NCI-H1417 (cell line): ENCODE measurements around the gene PECR.
A peak's percentile ranks its signal among the peaks of the same experiment; 100 is the strongest.
"Not testable (repeated sequence)": the region's sequence is repeated elsewhere in the genome, so short reads cannot be mapped to it uniquely, and the experiment has no call there.

Experiments used
- DNase-seq, 3 experiments: peaks; one replicate each; lab custom pipeline; 2025; lab: John Stamatoyannopoulos, UW

PECR gene

DNA sequence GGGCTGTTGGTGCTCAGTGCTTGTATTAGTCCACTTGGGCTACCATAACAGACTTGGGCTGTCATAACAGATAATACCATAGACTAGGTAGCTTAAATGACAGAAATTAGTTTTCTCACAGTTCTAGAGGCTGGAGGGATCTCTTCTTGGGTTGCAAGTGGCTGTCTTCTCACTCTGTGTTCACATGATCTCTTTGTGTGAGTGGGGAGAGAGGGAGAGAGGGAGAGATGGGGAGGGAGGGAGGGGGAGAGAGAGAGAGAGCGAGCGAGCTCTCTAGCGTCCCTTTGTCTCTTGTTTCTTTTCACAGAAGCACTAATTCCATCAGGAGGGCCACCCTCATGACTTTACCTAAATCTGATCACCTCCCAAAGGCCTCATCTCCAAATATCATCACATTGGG lies 23.1 kb upstream of the PECR start:
- DNase-seq = no peak

DNA sequence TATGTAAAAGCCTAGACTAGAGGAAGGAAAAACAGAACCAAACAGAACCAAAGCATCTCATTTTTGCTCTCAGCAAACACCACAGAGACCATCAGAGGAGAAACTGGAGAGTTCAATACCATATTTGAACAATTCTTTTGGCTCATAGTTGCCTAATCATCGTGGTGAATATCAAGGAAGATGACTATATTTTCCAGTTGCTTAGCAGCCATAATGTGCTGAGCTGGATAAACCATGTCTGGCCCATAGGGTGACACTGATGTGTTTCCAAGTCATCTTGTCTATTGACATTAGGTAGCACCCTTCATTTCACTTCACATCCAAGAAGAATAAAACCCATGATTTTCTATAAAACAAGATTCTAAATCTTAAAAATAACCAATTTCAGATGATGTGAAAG lies 21.6 kb upstream of the PECR start:
- no peak for DNase-seq

DNA sequence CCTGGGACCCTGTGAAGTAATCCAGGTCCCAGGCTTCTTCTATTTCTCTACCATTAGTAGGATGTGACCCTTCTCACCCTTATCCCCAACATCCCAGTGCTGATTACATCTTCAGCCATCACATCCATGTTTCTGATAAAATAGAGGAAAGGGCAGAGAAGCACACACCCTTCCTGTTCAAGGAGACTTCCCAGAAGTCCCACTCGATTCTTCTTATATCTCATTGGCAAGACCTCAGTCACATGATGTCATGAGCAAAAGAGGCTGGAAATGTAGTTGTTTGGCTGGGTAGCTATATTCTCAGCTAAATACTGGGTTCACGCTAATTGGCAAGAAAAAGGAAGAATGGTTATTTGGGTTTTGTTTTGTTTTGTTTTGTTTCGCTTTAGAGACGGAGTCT lies 19.5 kb upstream of the PECR start:
- DNase-seq = no peak

- DNase-seq = no peak
Measured at GRCh38 chr2:216098421-216099334, 17.1 kb upstream of the PECR start.

DNA sequence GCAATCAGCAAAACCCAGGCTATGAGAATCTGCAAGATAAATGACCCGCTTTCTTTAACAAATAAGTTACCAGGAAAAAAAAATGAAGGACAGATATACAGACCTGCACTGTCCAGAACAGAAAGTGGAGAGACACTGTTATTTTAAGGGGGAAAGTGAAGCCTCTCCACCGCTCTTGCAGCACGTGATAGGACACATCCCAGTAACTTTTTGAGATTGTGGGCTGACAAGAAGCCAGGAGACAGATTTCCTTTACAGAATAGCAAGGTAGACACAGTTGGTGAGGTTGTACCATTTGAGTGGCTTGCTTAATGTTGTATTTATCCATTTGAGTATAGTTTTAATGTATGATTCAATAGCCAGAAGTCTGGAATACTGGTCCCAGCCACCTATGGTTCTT lies 13.1 kb upstream of the PECR start:
- DNase-seq = no peak

GRCh38 chr2:216092646-216093045 lies 11.0 kb upstream of the PECR start:
- no peak for DNase-seq

DNA sequence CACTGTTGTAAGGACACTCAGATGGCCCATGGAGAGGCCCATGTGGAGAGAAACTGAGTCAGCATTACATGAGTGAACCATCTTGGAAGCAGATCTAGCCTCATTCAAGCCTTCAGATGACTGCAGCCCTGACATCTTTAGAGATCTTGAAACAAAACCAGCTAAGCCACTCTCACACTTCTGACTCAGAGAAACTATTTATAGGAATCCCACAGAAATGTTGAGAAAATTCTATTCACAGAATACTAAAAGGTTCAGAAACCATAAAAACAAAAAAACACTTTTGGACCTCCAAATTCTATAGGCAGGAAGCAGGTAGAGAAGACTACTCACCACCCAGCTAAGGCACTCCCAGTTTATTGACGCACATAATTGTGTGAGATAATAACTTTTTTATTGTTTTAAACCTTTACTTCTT lies 8.8 kb upstream of the PECR start:
- no peak for DNase-seq

- no peak for DNase-seq
Measured at GRCh38 chr2:216086207-216086893, 4.7 kb upstream of the PECR start.

DNA sequence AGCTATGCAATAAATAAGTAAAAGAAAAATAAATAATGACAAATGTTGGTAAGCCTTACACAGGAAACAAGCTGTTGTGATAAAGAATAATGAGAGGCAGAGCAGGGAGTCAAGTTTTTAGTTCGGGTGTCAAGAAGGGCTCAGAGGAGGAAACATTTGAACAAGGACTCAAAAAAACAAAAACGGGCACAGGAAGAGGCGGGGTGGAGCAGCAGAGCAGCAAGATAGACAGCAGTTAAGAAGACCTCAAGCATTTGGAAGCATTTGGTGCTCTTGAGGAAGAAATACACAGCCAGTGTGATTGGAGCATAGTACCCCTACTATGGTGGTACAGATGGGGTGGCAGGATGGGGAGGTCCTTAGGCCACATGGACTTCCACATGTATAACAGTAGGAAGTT lies 2.9 kb upstream of the PECR start:
- DNase-seq = no peak

DNA sequence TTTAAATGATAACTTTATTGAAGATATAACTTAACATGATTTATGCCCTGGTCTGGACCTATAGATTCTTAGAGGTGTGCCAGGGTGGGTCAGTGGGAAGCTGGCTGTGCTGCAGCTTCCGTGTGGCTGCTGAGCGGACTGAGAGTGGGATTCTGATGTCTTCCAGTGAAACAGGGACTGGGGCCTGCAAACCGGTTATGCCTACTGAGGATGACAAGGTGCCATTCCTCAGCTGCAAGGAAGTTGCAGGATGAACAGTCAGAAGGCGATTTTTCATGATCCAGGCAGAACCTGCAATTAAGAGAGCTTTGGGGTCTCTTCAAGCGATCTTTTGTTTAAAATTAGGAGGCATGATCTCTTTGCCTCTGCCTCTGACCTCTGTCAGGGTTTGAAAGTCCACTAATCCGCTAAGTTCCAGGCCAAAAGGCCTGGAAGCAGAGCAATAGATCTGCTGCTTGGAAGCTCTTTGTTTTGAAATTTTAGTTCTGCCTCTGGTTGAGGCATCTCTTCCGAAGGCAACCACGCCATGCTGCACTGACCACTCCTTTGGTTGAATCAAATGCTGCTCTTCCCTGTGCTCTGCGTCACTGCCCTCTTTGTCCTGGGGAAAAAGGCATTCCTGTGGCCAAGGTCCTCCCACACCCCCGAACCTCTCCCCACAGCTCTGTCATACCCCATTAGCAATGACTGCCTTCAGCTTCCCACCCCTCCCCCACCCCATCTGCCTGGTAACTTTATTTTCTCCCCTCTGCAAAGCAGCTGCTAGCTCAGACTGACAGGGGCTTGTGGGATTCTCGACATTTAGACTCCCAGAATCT lies 2.1 kb upstream of the PECR start:
- DNase-seq = peak; percentile 2 to 63 (median 48)

DNA sequence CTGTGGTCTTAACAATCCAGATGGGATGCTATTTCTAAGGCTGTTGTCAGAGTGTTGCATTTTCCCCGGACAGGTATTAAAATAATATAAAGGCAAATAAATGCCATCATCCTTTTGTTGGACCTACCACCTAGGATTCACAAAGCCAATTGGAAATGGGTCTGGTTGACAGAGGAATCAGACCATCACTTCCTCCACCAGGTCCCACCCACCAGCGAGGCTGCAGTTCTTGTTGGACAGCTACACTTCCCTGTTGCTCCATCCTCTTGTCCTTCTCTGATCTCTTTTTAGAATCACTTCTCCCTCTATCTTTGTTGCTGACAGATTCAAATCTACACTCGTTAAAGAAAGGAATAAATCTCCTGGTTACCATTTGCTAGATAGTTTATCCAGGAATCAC lies 1.2 kb upstream of the PECR start:
- DNase-seq = peak in 2 of 3 experiments; percentile 35 to 65

GRCh38 chr2:216082117-216082711 lies 605 bp upstream of the PECR start:
- DNase-seq = peak in 2 of 3 experiments; percentile 75 to 87

- DNase-seq = no peak
Measured at GRCh38 chr2:216081012-216081411, 597 bp downstream of the PECR start.

GRCh38 chr2:216080048-216080447 lies 1.6 kb downstream of the PECR start:
- DNase-seq = not testable (repeated sequence)

- DNase-seq = no peak
Measured at GRCh38 chr2:216078776-216079175, 2.8 kb downstream of the PECR start.

- DNase-seq = no peak
Measured at GRCh38 chr2:216075510-216076485, 5.8 kb downstream of the PECR start.

DNA sequence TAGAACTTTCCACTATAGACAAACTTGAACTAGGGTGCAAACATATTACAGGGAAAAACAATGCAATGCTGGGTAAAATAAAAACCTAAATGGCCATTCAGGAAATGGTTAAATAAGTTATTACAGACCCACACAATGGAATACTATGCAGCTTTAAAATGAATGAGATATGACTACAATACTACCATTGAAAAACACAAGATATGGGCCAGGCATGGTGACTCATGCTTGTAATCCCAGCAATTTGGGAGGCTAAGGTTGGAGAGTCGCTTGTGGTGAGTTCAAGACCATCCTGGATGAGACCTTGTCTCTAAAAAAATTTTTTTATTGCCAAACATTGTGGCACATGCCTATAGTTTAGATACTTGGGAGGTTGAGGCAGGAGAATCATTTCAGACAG lies 6.8 kb downstream of the PECR start:
- no peak for DNase-seq

DNA sequence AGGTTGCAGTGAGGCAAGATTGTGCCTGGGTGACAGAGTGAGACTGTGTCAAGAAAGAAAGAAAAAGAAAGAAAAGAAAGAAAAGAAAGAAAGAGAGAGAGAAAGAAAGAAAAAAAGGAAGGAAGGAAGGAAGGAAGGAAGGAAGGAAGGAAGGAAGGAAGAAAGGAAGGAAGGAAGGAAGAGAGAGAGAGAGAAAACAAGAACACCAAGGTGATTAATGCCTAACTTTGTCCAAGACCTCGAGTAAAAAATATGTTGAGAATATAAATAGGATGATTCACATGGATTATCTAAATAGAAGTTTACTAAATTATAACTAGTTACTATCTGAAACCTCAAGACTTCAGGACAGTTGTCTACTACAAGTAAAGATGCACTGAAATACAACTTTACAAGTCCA lies 7.2 kb downstream of the PECR start:
- DNase-seq = no peak

- DNase-seq = no peak
Measured at GRCh38 chr2:216073773-216074172, 7.8 kb downstream of the PECR start.

- no peak for DNase-seq
Measured at GRCh38 chr2:216072473-216072872, 9.1 kb downstream of the PECR start.
